Keratinocyte (primary cell): ENCODE data around the gene PRRC2B. TPM values are rescaled to one million over a fixed set of nuclear protein-coding genes. Genes with fewer than 3 reads are reported as not detected.

ENCODE experiments used
- DNase-seq: peaks from one replicate; pipeline ENCODE4 v3.0.0-alpha.2; 2011; ENCODE audit warnings: low read depth, missing footprints, low spot score
- FAIRE-seq: peaks from 2 replicates; lab custom pipeline; 2011; peaks lifted over from hg19 to GRCh38; lab: Jason Lieb, UNC
- H2AFZ ChIP-seq: 2 replicates; pipeline ENCODE4 v1.6.0; 2012; ENCODE audit warnings: low read length, control low read depth, inconsistent platforms; ENCODE audit not compliant: control insufficient read depth
- H3K27ac ChIP-seq: 2 replicates; pipeline ENCODE4 v1.5.1; 2011; ENCODE audit warnings: low read length; ENCODE audit not compliant: control insufficient read depth, insufficient read depth
- H3K27me3 ChIP-seq: 3 replicates; pipeline ENCODE4 v1.6.0; 2011; ENCODE audit warnings: low read length; ENCODE audit not compliant: control insufficient read depth, insufficient read depth; ENCODE audit errors: extremely low read depth
- H3K36me3 ChIP-seq, 2 experiments: 2 replicates in 1 of 2; 3 replicates in 1 of 2; pipeline ENCODE4 v1.5.1; 2011; ENCODE audit warnings: low read length in 2 of 2, mild to moderate bottlenecking in 1 of 2; ENCODE audit not compliant: control insufficient read depth in 2 of 2, insufficient read depth in 2 of 2; ENCODE audit errors: extremely low read depth in 1 of 2
- H3K4me1 ChIP-seq: 3 replicates; pipeline ENCODE4 v1.5.1; 2011; ENCODE audit warnings: low read length; ENCODE audit not compliant: control insufficient read depth, insufficient read depth; ENCODE audit errors: extremely low read depth
- H3K4me2 ChIP-seq: 3 replicates; pipeline ENCODE4 v1.6.0; 2011; ENCODE audit warnings: low read depth, low read length; ENCODE audit not compliant: control insufficient read depth, insufficient read depth; ENCODE audit errors: extremely low read depth
- H3K4me3 ChIP-seq, 3 experiments: fragments of 200-600 bp in 1 of 3; sonication (generic) in 1 of 3; 2 replicates in 2 of 3; 3 replicates in 1 of 3; pipeline ENCODE4 v1.5.1; 2011 to 2016; ENCODE audit warnings: low read length in 3 of 3, mild to moderate bottlenecking in 3 of 3, control low read depth in 2 of 3, inconsistent platforms in 1 of 3, low read depth in 1 of 3, mixed read lengths in 1 of 3, mixed run types in 1 of 3, moderate library complexity in 1 of 3; ENCODE audit not compliant: control insufficient read depth in 2 of 3, insufficient read depth in 2 of 3; ENCODE audit errors: extremely low read depth in 1 of 3
- H3K79me2 ChIP-seq: 2 replicates; pipeline ENCODE4 v1.6.0; 2012; ENCODE audit warnings: low read length; ENCODE audit not compliant: control insufficient read depth, insufficient read depth
- H3K9ac ChIP-seq: 3 replicates; pipeline ENCODE4 v1.6.0; 2011; ENCODE audit warnings: low read length; ENCODE audit not compliant: control insufficient read depth, insufficient read depth; ENCODE audit errors: extremely low read depth
- H3K9me1 ChIP-seq: 3 replicates; pipeline ENCODE4 v1.6.0; 2011; ENCODE audit warnings: low read length; ENCODE audit not compliant: control insufficient read depth, insufficient read depth; ENCODE audit errors: extremely low read depth
- H3K9me3 ChIP-seq: 2 replicates; pipeline ENCODE4 v1.5.1; 2012; ENCODE audit warnings: low read depth, low read length; ENCODE audit not compliant: control insufficient read depth
- H4K20me1 ChIP-seq: 3 replicates; pipeline ENCODE4 v1.6.0; 2011; ENCODE audit warnings: low read length; ENCODE audit not compliant: control insufficient read depth, insufficient read depth; ENCODE audit errors: extremely low read depth
- EZH2 ChIP-seq: IDR thresholded peaks from one replicate; pipeline ENCODE4 v1.6.1; 2012; ENCODE audit warnings: inconsistent platforms, mild to moderate bottlenecking, low read length, moderate library complexity
- dilution Hi-C: fragments of 300-500 bp; cut with MboI; formaldehyde crosslinking; loops from one replicate; pipeline ENCODE4 v1.7.0; 2020; ENCODE audit warnings: low sequenced_read_pairs; ENCODE audit not compliant: extremely low pct_ligation_motif_present
- polyA plus RNA-seq, 5 experiments: library from polyadenylated mRNA; depleted of rRNA in 3 of 5; stranded (reverse) in 3 of 5; stranded (forward) in 1 of 5; unstranded in 1 of 5; fragments of >200 nt; gene quantifications; 1 replicate in 1 of 5; 2 replicates in 3 of 5; 3 replicates in 1 of 5; pipeline versions ENCODE4 v1.2.1 to v1.2.3, GENCODE V29; 2011 to 2012; ENCODE audit warnings: missing spikeins in 2 of 5, low read depth in 1 of 5, low replicate concordance in 1 of 5
- TF ChIP-seq, protein P1 (sequence below), 3 experiments: IDR thresholded peaks in 1 of 3; conservative IDR thresholded peaks in 1 of 3; optimal IDR thresholded peaks in 1 of 3; 2 replicates in 2 of 3; 3 replicates in 1 of 3; pipeline versions ENCODE3 to v1.5.1; 2011; ENCODE audit warnings: low read length in 3 of 3, mild to moderate bottlenecking in 3 of 3, moderate library complexity in 2 of 3, control low read depth in 1 of 3, inconsistent platforms in 1 of 3; ENCODE audit not compliant: insufficient read depth in 2 of 3; ENCODE audit errors: extremely low read depth in 1 of 3

PRRC2B gene
- polyA plus RNA-seq, 1 donor (not counting 4 experiments of a cell fraction or from before 2014, with no cell fraction given): 20.8 TPM

- no peak for FAIRE-seq
- H3K79me2 ChIP-seq: no peaks in the 10 kb centered on the region
- no peak for TF ChIP-seq EZH2
- TF ChIP-seq, protein P1, sequence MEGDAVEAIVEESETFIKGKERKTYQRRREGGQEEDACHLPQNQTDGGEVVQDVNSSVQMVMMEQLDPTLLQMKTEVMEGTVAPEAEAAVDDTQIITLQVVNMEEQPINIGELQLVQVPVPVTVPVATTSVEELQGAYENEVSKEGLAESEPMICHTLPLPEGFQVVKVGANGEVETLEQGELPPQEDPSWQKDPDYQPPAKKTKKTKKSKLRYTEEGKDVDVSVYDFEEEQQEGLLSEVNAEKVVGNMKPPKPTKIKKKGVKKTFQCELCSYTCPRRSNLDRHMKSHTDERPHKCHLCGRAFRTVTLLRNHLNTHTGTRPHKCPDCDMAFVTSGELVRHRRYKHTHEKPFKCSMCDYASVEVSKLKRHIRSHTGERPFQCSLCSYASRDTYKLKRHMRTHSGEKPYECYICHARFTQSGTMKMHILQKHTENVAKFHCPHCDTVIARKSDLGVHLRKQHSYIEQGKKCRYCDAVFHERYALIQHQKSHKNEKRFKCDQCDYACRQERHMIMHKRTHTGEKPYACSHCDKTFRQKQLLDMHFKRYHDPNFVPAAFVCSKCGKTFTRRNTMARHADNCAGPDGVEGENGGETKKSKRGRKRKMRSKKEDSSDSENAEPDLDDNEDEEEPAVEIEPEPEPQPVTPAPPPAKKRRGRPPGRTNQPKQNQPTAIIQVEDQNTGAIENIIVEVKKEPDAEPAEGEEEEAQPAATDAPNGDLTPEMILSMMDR (optimal IDR thresholded peaks at IDR 0.05 in 1 of 3, IDR thresholded peaks at IDR 0.05 in 1 of 3, conservative IDR thresholded peaks at IDR 0.05 in 1 of 3; ENCODE audit: extremely low read depth in 1 of 3, insufficient read depth in 2 of 3, low read length in 3 of 3): no peak
- H3K9me3 ChIP-seq: no peaks in the 10 kb centered on the region
- no peak overlapping the region for H3K27ac ChIP-seq
- H4K20me1 ChIP-seq: peaks cover 4% of the 10 kb centered on the region
- H3K4me3 ChIP-seq: no peak overlapping the region
- H2AFZ ChIP-seq: no peak overlapping the region
- H3K27me3 ChIP-seq: no peaks in the 10 kb centered on the region
- no peak overlapping the region for H3K4me2 ChIP-seq
- H3K9ac ChIP-seq: no peak overlapping the region
- H3K4me1 ChIP-seq: no peaks in the 10 kb centered on the region
- dilution Hi-C loops: no loop called here
- H3K36me3 ChIP-seq: peaks cover 41 to 60% of the 10 kb centered on the region in 2 experiments
- no peaks in the 10 kb centered on the region for H3K9me1 ChIP-seq
- DNase-seq: no peak
Observed at GRCh38 chr9:131520503-131520902, 126.6 kb downstream of the PRRC2B start.

DNA sequence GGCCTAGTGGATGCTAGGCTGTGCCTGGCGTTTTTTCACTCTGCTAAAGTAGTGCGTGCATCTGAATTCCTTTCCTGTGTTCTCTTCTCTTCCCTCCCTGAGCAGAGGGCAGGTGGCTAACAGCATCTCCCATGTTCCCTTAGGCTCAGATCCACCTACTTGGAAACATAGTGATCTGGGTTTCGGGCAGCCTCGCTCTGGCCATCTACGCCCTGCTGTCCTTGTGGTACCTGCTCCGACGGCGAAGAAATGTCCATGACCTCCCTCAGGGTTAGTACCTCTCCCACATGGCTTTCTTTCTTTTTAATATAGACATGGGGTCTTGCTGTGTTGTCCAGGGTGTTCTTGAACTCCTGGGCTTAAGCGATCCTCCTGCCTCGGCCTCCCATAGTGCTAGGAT is 127.3 kb downstream of the PRRC2B start:
- H3K27ac ChIP-seq: no peak overlapping the region
- dilution Hi-C loops: no loop called here
- no peaks in the 10 kb centered on the region for H3K79me2 ChIP-seq
- H3K9me3 ChIP-seq: no peaks in the 10 kb centered on the region
- no peaks in the 10 kb centered on the region for H3K9me1 ChIP-seq
- no peak overlapping the region for H2AFZ ChIP-seq
- no peaks in the 10 kb centered on the region for H3K27me3 ChIP-seq
- H3K4me3 ChIP-seq: no peak overlapping the region
- no peak overlapping the region for H3K4me2 ChIP-seq
- TF ChIP-seq EZH2: no peak
- TF ChIP-seq, protein P1 (optimal IDR thresholded peaks at IDR 0.05 in 1 of 3, IDR thresholded peaks at IDR 0.05 in 1 of 3, conservative IDR thresholded peaks at IDR 0.05 in 1 of 3; ENCODE audit: extremely low read depth in 1 of 3, insufficient read depth in 2 of 3, low read length in 3 of 3): no peak
- DNase-seq: no peak
- H3K4me1 ChIP-seq: no peaks in the 10 kb centered on the region
- peaks cover 38 to 60% of the 10 kb centered on the region in 2 experiments for H3K36me3 ChIP-seq
- H3K9ac ChIP-seq: no peak overlapping the region
- FAIRE-seq: no peak
- H4K20me1 ChIP-seq: peaks cover 4% of the 10 kb centered on the region
